Lower leg skin (tissue), 3 donors: ENCODE measurements around the gene IRS1.

Experiments
- POLR2A ChIP-seq, 2 donors: fragments of 450-650 bp; IDR thresholded peaks; one replicate each; pipeline ENCODE4 v1.6.1; 2016 to 2017; ENCODE audit warnings: antibody characterized with exemption in 2 of 2, mild to moderate bottlenecking in 1 of 2, moderate library complexity in 1 of 2
- TF ChIP-seq, protein P1 (sequence below), 3 donors: fragments of 450-650 bp; IDR thresholded peaks; one replicate each; pipeline ENCODE4 v1.5.1; 2016; ENCODE audit warnings: antibody characterized with exemption in 3 of 3, mild to moderate bottlenecking in 3 of 3, moderate library complexity in 2 of 3

DNA sequence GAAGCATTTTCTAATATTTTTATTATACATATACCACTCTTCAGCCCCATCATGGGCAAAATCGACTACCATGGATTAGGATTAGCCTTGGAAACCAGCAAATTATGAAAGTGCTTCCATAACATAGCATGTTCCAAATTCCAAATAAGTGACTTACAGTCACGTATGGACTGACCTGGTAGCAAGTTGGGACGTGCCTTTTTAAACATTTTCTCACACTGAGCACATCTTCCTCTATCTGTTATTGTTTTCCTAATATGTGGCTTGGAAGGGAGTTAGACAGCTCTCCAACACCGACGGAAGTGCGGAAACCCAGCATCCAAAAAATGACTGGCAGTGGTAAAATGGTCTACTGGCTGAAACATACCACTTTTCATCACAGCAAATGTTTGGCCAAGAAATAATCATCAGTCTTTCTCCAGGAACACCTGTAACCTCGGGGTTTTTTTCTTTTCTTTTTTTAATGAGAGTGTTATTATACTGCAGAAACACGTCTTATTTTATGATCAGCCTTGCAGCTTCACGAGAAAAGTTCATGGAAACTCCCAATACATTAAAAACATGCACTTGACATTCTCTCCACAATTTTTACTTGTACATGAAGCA, 107.0 kb downstream of the IRS1 start:
- TF ChIP-seq, protein P1, sequence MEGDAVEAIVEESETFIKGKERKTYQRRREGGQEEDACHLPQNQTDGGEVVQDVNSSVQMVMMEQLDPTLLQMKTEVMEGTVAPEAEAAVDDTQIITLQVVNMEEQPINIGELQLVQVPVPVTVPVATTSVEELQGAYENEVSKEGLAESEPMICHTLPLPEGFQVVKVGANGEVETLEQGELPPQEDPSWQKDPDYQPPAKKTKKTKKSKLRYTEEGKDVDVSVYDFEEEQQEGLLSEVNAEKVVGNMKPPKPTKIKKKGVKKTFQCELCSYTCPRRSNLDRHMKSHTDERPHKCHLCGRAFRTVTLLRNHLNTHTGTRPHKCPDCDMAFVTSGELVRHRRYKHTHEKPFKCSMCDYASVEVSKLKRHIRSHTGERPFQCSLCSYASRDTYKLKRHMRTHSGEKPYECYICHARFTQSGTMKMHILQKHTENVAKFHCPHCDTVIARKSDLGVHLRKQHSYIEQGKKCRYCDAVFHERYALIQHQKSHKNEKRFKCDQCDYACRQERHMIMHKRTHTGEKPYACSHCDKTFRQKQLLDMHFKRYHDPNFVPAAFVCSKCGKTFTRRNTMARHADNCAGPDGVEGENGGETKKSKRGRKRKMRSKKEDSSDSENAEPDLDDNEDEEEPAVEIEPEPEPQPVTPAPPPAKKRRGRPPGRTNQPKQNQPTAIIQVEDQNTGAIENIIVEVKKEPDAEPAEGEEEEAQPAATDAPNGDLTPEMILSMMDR (IDR thresholded peaks at IDR 0.05): no peak
- TF ChIP-seq POLR2A (IDR thresholded peaks at IDR 0.05): no peak
